ENCODE data around the gene SPATA2.

DNA sequence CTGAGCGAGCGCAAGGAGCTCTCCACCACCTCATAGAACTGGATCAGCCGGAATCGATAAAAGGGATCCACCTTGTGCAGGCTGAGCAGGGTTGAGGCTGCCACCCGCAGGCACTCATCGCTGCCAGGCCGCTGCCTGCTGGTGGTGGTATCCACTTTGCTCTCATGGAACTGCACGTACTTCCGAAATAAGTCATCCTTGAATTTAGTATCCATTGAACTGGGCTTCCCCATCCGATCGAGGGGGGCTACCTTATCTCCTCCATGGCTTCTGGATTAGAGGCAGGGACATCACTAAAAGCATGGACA, 7.1 kb downstream of the SPATA2 start:
- TF ChIP-seq POLR2A (IDR thresholded peaks at IDR 0.05) (no peak), POLR2AphosphoS5 (IDR thresholded peaks at IDR 0.05; ENCODE audit: insufficient read depth in 1 of 2, low read depth in 1 of 2) (no peak)
- TF ChIP-seq, protein P1, sequence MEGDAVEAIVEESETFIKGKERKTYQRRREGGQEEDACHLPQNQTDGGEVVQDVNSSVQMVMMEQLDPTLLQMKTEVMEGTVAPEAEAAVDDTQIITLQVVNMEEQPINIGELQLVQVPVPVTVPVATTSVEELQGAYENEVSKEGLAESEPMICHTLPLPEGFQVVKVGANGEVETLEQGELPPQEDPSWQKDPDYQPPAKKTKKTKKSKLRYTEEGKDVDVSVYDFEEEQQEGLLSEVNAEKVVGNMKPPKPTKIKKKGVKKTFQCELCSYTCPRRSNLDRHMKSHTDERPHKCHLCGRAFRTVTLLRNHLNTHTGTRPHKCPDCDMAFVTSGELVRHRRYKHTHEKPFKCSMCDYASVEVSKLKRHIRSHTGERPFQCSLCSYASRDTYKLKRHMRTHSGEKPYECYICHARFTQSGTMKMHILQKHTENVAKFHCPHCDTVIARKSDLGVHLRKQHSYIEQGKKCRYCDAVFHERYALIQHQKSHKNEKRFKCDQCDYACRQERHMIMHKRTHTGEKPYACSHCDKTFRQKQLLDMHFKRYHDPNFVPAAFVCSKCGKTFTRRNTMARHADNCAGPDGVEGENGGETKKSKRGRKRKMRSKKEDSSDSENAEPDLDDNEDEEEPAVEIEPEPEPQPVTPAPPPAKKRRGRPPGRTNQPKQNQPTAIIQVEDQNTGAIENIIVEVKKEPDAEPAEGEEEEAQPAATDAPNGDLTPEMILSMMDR (IDR thresholded peaks at IDR 0.05) = no peak
